ENCODE results near the gene SLC6A19. TPM values are rescaled to one million over a fixed set of nuclear protein-coding genes. Genes with fewer than 3 reads are reported as not detected.
A peak's percentile ranks its signal among the peaks of the same experiment; 100 is the strongest.

The SLC6A19 gene
- total and polyA plus RNA-seq, 2 of the 13 experiments (the other 11 are each of a cell fraction or from before 2014, with no cell fraction given) = 0.02 TPM; not detected in 1

DNA sequence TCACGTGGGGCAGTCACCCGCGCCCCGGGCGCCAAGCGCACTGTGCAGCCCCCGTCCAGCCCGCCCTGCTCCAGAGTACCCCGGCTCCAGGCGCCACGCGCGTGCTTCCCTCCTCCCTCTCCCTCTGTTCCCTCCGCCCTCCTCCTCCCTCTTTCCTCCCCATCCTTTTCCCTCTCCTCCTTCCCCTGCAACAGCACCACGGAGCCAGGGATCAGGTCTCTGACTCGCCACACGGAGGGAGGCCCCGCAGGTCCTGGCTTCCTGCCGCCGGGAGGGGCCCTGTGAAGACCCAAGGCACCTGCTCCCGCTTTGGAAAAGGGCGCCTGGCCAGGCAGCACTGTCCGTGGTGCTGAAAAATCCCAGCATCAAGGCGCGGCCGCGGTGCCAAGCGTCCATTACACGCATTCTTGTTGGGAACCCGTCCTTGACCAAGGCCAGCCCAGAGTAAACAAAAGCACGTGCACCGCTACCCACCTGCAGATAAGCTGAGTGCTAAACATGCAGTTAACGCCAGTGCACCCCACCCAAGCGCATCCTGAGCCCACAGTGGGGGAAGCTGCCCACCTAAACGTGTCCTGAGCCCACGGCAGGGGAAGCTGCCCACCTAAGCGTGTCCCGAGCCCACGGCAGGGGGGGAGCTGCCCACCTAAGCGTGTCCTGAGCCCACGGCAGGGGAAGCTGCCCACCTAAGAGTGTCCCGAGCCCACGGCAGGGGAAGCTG, 45.5 kb downstream of the SLC6A19 start (continued):
- peak; percentile 90 for TF ChIP-seq ZNF441 (CRISPR knock-in tag; IDR thresholded peaks at IDR 0.05; ENCODE audit: borderline replicate concordance)
- TF ChIP-seq, protein P1, sequence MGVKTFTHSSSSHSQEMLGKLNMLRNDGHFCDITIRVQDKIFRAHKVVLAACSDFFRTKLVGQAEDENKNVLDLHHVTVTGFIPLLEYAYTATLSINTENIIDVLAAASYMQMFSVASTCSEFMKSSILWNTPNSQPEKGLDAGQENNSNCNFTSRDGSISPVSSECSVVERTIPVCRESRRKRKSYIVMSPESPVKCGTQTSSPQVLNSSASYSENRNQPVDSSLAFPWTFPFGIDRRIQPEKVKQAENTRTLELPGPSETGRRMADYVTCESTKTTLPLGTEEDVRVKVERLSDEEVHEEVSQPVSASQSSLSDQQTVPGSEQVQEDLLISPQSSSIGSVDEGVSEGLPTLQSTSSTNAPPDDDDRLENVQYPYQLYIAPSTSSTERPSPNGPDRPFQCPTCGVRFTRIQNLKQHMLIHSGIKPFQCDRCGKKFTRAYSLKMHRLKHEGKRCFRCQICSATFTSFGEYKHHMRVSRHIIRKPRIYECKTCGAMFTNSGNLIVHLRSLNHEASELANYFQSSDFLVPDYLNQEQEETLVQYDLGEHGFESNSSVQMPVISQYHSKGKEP (CRISPR knock-in tag; IDR thresholded peaks at IDR 0.05) = peak; percentile 92; the same call in 1 of the 2 replicates
- TF ChIP-seq EHMT2 (IDR thresholded peaks at IDR 0.05; ENCODE audit: borderline replicate concordance, low read depth, low read length) = peak; percentile 97
- no peak for TF ChIP-seq RELA (CRISPR knock-in tag; IDR thresholded peaks at IDR 0.05)
- TF ChIP-seq PAF1 (CRISPR knock-in tag; IDR thresholded peaks at IDR 0.05) = no peak
- TF ChIP-seq, protein P2, sequence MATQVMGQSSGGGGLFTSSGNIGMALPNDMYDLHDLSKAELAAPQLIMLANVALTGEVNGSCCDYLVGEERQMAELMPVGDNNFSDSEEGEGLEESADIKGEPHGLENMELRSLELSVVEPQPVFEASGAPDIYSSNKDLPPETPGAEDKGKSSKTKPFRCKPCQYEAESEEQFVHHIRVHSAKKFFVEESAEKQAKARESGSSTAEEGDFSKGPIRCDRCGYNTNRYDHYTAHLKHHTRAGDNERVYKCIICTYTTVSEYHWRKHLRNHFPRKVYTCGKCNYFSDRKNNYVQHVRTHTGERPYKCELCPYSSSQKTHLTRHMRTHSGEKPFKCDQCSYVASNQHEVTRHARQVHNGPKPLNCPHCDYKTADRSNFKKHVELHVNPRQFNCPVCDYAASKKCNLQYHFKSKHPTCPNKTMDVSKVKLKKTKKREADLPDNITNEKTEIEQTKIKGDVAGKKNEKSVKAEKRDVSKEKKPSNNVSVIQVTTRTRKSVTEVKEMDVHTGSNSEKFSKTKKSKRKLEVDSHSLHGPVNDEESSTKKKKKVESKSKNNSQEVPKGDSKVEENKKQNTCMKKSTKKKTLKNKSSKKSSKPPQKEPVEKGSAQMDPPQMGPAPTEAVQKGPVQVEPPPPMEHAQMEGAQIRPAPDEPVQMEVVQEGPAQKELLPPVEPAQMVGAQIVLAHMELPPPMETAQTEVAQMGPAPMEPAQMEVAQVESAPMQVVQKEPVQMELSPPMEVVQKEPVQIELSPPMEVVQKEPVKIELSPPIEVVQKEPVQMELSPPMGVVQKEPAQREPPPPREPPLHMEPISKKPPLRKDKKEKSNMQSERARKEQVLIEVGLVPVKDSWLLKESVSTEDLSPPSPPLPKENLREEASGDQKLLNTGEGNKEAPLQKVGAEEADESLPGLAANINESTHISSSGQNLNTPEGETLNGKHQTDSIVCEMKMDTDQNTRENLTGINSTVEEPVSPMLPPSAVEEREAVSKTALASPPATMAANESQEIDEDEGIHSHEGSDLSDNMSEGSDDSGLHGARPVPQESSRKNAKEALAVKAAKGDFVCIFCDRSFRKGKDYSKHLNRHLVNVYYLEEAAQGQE (IDR thresholded peaks at IDR 0.05; ENCODE audit: borderline replicate concordance in 1 of 2, low read depth in 1 of 2, low read length in 2 of 2) = peak; percentile 95 to 98
- no peak for TF ChIP-seq ZMYM3 (CRISPR knock-in tag; IDR thresholded peaks at IDR 0.05)
- peak; percentile 20 for TF ChIP-seq YY1 (IDR thresholded peaks at IDR 0.05; ENCODE audit: insufficient read depth, insufficient replicate concordance, low read depth, low read length)
- 0 out of 2 replicates have a peak, but pooled peaks have one; percentile 15 for TF ChIP-seq ZNF501 (CRISPR knock-in tag; IDR thresholded peaks at IDR 0.05)
- peak; percentile 74; the same call in 1 of the 2 replicates for TF ChIP-seq ZNF607 (CRISPR knock-in tag; IDR thresholded peaks at IDR 0.05; ENCODE audit: borderline replicate concordance)
- no peak for TF ChIP-seq ZC3H13 (CRISPR knock-in tag; IDR thresholded peaks at IDR 0.05)
- TF ChIP-seq DR1 (CRISPR knock-in tag; IDR thresholded peaks at IDR 0.05) = peak; percentile 47; the same call in 1 of the 2 replicates
- TF ChIP-seq MIER3 (CRISPR knock-in tag; IDR thresholded peaks at IDR 0.05; ENCODE audit: borderline replicate concordance) = no peak
- TF ChIP-seq PPARG (CRISPR knock-in tag; conservative IDR thresholded peaks at IDR 0.05) = peak; percentile 38; the same call in 1 of the 2 replicates
- TF ChIP-seq, protein P3, sequence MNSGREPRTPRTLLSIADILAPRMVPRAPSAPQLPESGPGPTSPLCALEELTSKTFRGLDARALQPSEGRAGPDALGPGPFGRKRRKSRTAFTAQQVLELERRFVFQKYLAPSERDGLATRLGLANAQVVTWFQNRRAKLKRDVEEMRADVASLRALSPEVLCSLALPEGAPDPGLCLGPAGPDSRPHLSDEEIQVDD (CRISPR knock-in tag; IDR thresholded peaks at IDR 0.05; ENCODE audit: borderline replicate concordance) = no peak
- TF ChIP-seq ZNF224 (CRISPR knock-in tag; IDR thresholded peaks at IDR 0.05) = no peak
- peak; percentile 83; the same call in 1 of the 2 replicates for TF ChIP-seq ZMAT3 (CRISPR knock-in tag; conservative IDR thresholded peaks at IDR 0.05)
- no peak for TF ChIP-seq MIXL1 (CRISPR knock-in tag; IDR thresholded peaks at IDR 0.05)
- TF ChIP-seq, protein P4, sequence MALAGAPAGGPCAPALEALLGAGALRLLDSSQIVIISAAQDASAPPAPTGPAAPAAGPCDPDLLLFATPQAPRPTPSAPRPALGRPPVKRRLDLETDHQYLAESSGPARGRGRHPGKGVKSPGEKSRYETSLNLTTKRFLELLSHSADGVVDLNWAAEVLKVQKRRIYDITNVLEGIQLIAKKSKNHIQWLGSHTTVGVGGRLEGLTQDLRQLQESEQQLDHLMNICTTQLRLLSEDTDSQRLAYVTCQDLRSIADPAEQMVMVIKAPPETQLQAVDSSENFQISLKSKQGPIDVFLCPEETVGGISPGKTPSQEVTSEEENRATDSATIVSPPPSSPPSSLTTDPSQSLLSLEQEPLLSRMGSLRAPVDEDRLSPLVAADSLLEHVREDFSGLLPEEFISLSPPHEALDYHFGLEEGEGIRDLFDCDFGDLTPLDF (CRISPR knock-in tag; IDR thresholded peaks at IDR 0.05) = peak; percentile 80
- no peak for TF ChIP-seq ZNF562 (CRISPR knock-in tag; IDR thresholded peaks at IDR 0.05; ENCODE audit: borderline replicate concordance)
- no peak for TF ChIP-seq SAFB2 (CRISPR knock-in tag; IDR thresholded peaks at IDR 0.05; ENCODE audit: borderline replicate concordance, low read depth)
- TF ChIP-seq CAMTA2 (CRISPR knock-in tag; IDR thresholded peaks at IDR 0.05; ENCODE audit: borderline replicate concordance) = no peak

All from HepG2 (cell line).